Mucosa of stomach (tissue), 1 donor: Measurements from ENCODE around the gene APOE.
"Not testable (repeated sequence)": the region's sequence is repeated elsewhere in the genome, so short reads cannot be mapped to it uniquely, and the experiment has no call there.

ENCODE experiments used
- H3K27me3 ChIP-seq: one replicate; pipeline ENCODE4 v1.7.0; 2013; ENCODE audit warnings: mild to moderate bottlenecking, low read length; ENCODE audit not compliant: control insufficient read depth, insufficient read depth
- H3K36me3 ChIP-seq: one replicate; pipeline ENCODE4 v1.7.0; 2013; ENCODE audit warnings: low read length; ENCODE audit not compliant: control insufficient read depth, insufficient read depth
- H3K4me1 ChIP-seq: one replicate; pipeline ENCODE4 v1.7.0; 2013; ENCODE audit warnings: mild to moderate bottlenecking, low read length; ENCODE audit not compliant: control insufficient read depth, insufficient read depth
- H3K4me3 ChIP-seq: one replicate; pipeline ENCODE4 v1.7.0; 2013; ENCODE audit warnings: low read length
- H3K9ac ChIP-seq: one replicate; pipeline ENCODE4 v1.7.0; 2013; ENCODE audit warnings: mild to moderate bottlenecking, low read length, moderate library complexity
- H3K9me3 ChIP-seq: one replicate; pipeline ENCODE4 v1.7.0; 2013; ENCODE audit warnings: mild to moderate bottlenecking, low read length, moderate library complexity; ENCODE audit not compliant: control insufficient read depth
- donor health status: Pancreatic carcinoma.

The APOE gene

GRCh38 chr19:44905437-44906160, at the start of gene APOE:
Gene APOE, plus strand, starts transcription at chr19:44905796. Its CDS starts 829 bp downstream, at chr19:44906625.
- Histone ChIP-seq H3K4me3 (peak within 1 kb of the TSS; percentile 14), H3K4me1 (peaks cover 16% of the 10 kb centered on the region), H3K36me3 (no peaks in the 10 kb centered on the region), H3K9ac (no peak within 1 kb of the TSS), H3K9me3 (no peaks in the 10 kb centered on the region), H3K27me3 (peaks cover 28% of the 10 kb centered on the region)

- Histone ChIP-seq H3K9me3 (no peaks in the 10 kb centered on the region), H3K9ac (no peak overlapping the region), H3K27me3 (no peaks in the 10 kb centered on the region), H3K4me1 (peaks cover 29% of the 10 kb centered on the region), H3K4me3 (no peak overlapping the region), H3K36me3 (no peaks in the 10 kb centered on the region)
Observed at GRCh38 chr19:44856421-44857083, 49.0 kb upstream of the APOE start.

GRCh38 chr19:44857837-44858236, 47.8 kb upstream of the APOE start:
- no peak overlapping the region for H3K9ac ChIP-seq
- H3K27me3 ChIP-seq = no peaks in the 10 kb centered on the region
- H3K4me3 ChIP-seq = no peak overlapping the region
- no peaks in the 10 kb centered on the region for H3K36me3 ChIP-seq
- no peaks in the 10 kb centered on the region for H3K9me3 ChIP-seq
- H3K4me1 ChIP-seq = peaks cover 25% of the 10 kb centered on the region

GRCh38 chr19:44861576-44861975, 44.0 kb upstream of the APOE start:
- H3K27me3 ChIP-seq, H3K4me3 ChIP-seq, H3K9me3 ChIP-seq, H3K36me3 ChIP-seq, H3K9ac ChIP-seq: not testable (repeated sequence)
- peaks cover 23% of the 10 kb centered on the region for H3K4me1 ChIP-seq

- Histone ChIP-seq H3K36me3 (no peaks in the 10 kb centered on the region), H3K27me3 (no peaks in the 10 kb centered on the region), H3K9ac (no peak overlapping the region), H3K4me1 (peaks cover 11% of the 10 kb centered on the region), H3K4me3 (no peak overlapping the region), H3K9me3 (no peaks in the 10 kb centered on the region)
Observed at GRCh38 chr19:44863990-44864389, 41.6 kb upstream of the APOE start.

- H3K4me3 ChIP-seq = no peak overlapping the region
- no peak overlapping the region for H3K9ac ChIP-seq
- H3K27me3 ChIP-seq = no peaks in the 10 kb centered on the region
- no peaks in the 10 kb centered on the region for H3K36me3 ChIP-seq
- no peaks in the 10 kb centered on the region for H3K9me3 ChIP-seq
- peaks cover 10% of the 10 kb centered on the region for H3K4me1 ChIP-seq
Observed at GRCh38 chr19:44865196-44865767, 40.3 kb upstream of the APOE start.

- H3K9me3 ChIP-seq = no peaks in the 10 kb centered on the region
- no peaks in the 10 kb centered on the region for H3K27me3 ChIP-seq
- peaks cover 10% of the 10 kb centered on the region for H3K4me1 ChIP-seq
- H3K9ac ChIP-seq = no peak overlapping the region
- peaks cover under 1% of the 10 kb centered on the region for H3K36me3 ChIP-seq
- H3K4me3 ChIP-seq = no peak overlapping the region
Observed at GRCh38 chr19:44866664-44867063, 38.9 kb upstream of the APOE start.

- H3K36me3 ChIP-seq = peaks cover 10% of the 10 kb centered on the region
- no peaks in the 10 kb centered on the region for H3K27me3 ChIP-seq
- H3K9me3 ChIP-seq = no peaks in the 10 kb centered on the region
- H3K4me3 ChIP-seq = no peak overlapping the region
- peaks cover 10% of the 10 kb centered on the region for H3K4me1 ChIP-seq
- H3K9ac ChIP-seq = no peak overlapping the region
Observed at GRCh38 chr19:44867578-44867977, 38.0 kb upstream of the APOE start.

GRCh38 chr19:44869733-44870470, 35.7 kb upstream of the APOE start:
- Histone ChIP-seq H3K4me3 (no peak overlapping the region), H3K36me3 (peaks cover 16% of the 10 kb centered on the region)

GRCh38 chr19:44871809-44872208, 33.8 kb upstream of the APOE start:
- H3K9ac ChIP-seq = no peak overlapping the region

More at GRCh38 chr19:44869733-44870470, 35.7 kb upstream of the APOE start:
- no peaks in the 10 kb centered on the region for H3K27me3 ChIP-seq
- H3K4me1 ChIP-seq = peaks cover 10% of the 10 kb centered on the region
- H3K9ac ChIP-seq = no peak overlapping the region
- H3K9me3 ChIP-seq = no peaks in the 10 kb centered on the region

GRCh38 chr19:44872661-44873060, 32.9 kb upstream of the APOE start:
- Histone ChIP-seq H3K9ac (no peak overlapping the region), H3K27me3 (no peaks in the 10 kb centered on the region), H3K9me3 (no peaks in the 10 kb centered on the region), H3K4me3 (no peak overlapping the region), H3K36me3 (peaks cover 16% of the 10 kb centered on the region), H3K4me1 (peaks cover 3% of the 10 kb centered on the region)

More at GRCh38 chr19:44871809-44872208, 33.8 kb upstream of the APOE start:
- H3K4me3 ChIP-seq = no peak overlapping the region
- H3K27me3 ChIP-seq = no peaks in the 10 kb centered on the region
- H3K9me3 ChIP-seq = no peaks in the 10 kb centered on the region
- H3K36me3 ChIP-seq = peaks cover 16% of the 10 kb centered on the region
- H3K4me1 ChIP-seq = peaks cover 3% of the 10 kb centered on the region

GRCh38 chr19:44874317-44874716, 31.3 kb upstream of the APOE start:
- Histone ChIP-seq H3K4me3 (no peak overlapping the region), H3K36me3 (peaks cover 16% of the 10 kb centered on the region), H3K9me3 (no peaks in the 10 kb centered on the region), H3K4me1 (peaks cover 3% of the 10 kb centered on the region), H3K27me3 (no peaks in the 10 kb centered on the region), H3K9ac (no peak overlapping the region)
